K562 (cell line): ENCODE results near the gene ZGLP1. TPM values are rescaled to one million over a fixed set of nuclear protein-coding genes. Genes with fewer than 3 reads are reported as not detected.

ENCODE experiments used
- ATAC-seq: fragments of 200-7000 bp; cut with Tn5 transposase; 3 replicates; pipeline ENCODE4 v1.9.1; 2020; ENCODE audit warnings: moderate library complexity
- BruUV-seq: library from RNA; stranded (reverse); fragments of 400-500 nt; replicated peaks from 2 replicates; lab custom pipeline; 2021; lab: Mats Ljungman, UMichigan
- CTCF ChIA-PET: fragments of 300-600 bp; formaldehyde crosslinking; extraction: SDS; loops from one replicate; lab custom pipeline; 2021; ENCODE audit warnings: low intra/inter-chr PET ratio; lab: Yijun Ruan, JAX
- POLR2A ChIA-PET: fragments of 300-600, 350-650 bp; sonication (Branson Sonifier 250); formaldehyde crosslinking; extraction: SDS; loops from one replicate; lab custom pipeline; 2021; ENCODE audit warnings: antibody characterized with exemption, inconsistent platforms; lab: Yijun Ruan, JAX
- DNase-seq, 4 experiments: peaks; one replicate each; pipeline versions ENCODE4 v3.0.0 to v3.0.0-alpha.2; 2011 to 2018; ENCODE audit warnings: low spot score in 3 of 4, mixed read lengths in 3 of 4; ENCODE audit errors: extremely low read depth in 1 of 4
- FAIRE-seq: peaks from 2 replicates; lab custom pipeline; 2011; peaks lifted over from hg19 to GRCh38; lab: Jason Lieb, UNC
- H2AFZ ChIP-seq: 2 replicates; pipeline ENCODE4 v1.6.0; 2011; ENCODE audit warnings: low read depth, low read length, control low read depth, inconsistent platforms
- H3K27ac ChIP-seq: fragments of 200-600 bp; 3 replicates; pipeline ENCODE4 v1.8.0; 2011; ENCODE audit warnings: low read depth, mild to moderate bottlenecking, control low read depth, inconsistent platforms, low read length, moderate library complexity, mixed read lengths; ENCODE audit errors: extremely low read depth
- H3K27me3 ChIP-seq, 2 experiments: fragments of 300-600 bp in 1 of 2; 2 replicates in 1 of 2; 3 replicates in 1 of 2; pipeline versions ENCODE4 v1.6.0 to v1.8.0; 2011; ENCODE audit warnings: inconsistent platforms in 2 of 2, low read length in 2 of 2, mild to moderate bottlenecking in 1 of 2, mixed read lengths in 1 of 2, moderate library complexity in 1 of 2; ENCODE audit not compliant: control insufficient read depth in 2 of 2, insufficient read depth in 2 of 2
- H3K36me3 ChIP-seq: fragments of 300-600 bp; 3 replicates; pipeline ENCODE4 v1.8.0; 2011; ENCODE audit warnings: mild to moderate bottlenecking, low read length, inconsistent platforms; ENCODE audit not compliant: control insufficient read depth, insufficient read depth
- H3K4me1 ChIP-seq, 2 experiments: fragments of 200-600 bp in 1 of 2; replicated peaks in 1 of 2; 2 replicates in 1 of 2; 3 replicates in 1 of 2; pipeline versions ENCODE4 v1.5.1 to v1.8.0; 2011; ENCODE audit warnings: inconsistent platforms in 2 of 2, low read length in 2 of 2, mild to moderate bottlenecking in 1 of 2, mixed read lengths in 1 of 2, moderate library complexity in 1 of 2; ENCODE audit not compliant: control insufficient read depth in 2 of 2, insufficient read depth in 2 of 2
- H3K4me2 ChIP-seq: 2 replicates; pipeline ENCODE4 v1.6.1; 2011; ENCODE audit warnings: low read length, control low read depth, inconsistent platforms, mixed read lengths; ENCODE audit not compliant: insufficient read depth
- H3K4me3 ChIP-seq: fragments of 200-600 bp; sonication (generic), shearing (Covaris generic); 2 replicates; pipeline ENCODE4 v1.5.1; 2016; ENCODE audit warnings: control low read depth, inconsistent platforms
- H3K79me2 ChIP-seq: fragments of 200-600 bp; 3 replicates; pipeline ENCODE4 v1.8.0; 2011; ENCODE audit warnings: low read length, inconsistent platforms; ENCODE audit not compliant: control insufficient read depth, insufficient read depth
- H3K9ac ChIP-seq, 2 experiments: 2 replicates each; pipeline versions ENCODE4 v1.6.0 to v1.6.1; 2011; ENCODE audit warnings: low read depth in 2 of 2, low read length in 2 of 2, control low read depth in 1 of 2, inconsistent platforms in 1 of 2, mild to moderate bottlenecking in 1 of 2, mixed read lengths in 1 of 2; ENCODE audit not compliant: insufficient read depth in 1 of 2
- H3K9me1 ChIP-seq: one replicate; pipeline ENCODE4 v1.6.0; 2011; ENCODE audit warnings: inconsistent platforms, mild to moderate bottlenecking, low read length, moderate library complexity; ENCODE audit not compliant: control insufficient read depth, insufficient read depth
- H3K9me3 ChIP-seq: replicated peaks from 2 replicates; pipeline ENCODE4 v1.5.1; 2011; ENCODE audit warnings: low read depth, low read length, inconsistent platforms; ENCODE audit not compliant: control insufficient read depth, insufficient read depth
- H4K20me1 ChIP-seq: replicated peaks from 2 replicates; pipeline ENCODE4 v1.6.1; 2011; ENCODE audit warnings: low read length, inconsistent platforms, mixed read lengths; ENCODE audit not compliant: control insufficient read depth, insufficient read depth
- ARID1B ChIP-seq: fragments of 450-650 bp; IDR thresholded peaks from 2 replicates; pipeline ENCODE4 v1.6.1; 2016; ENCODE audit warnings: antibody characterized with exemption, mild to moderate bottlenecking, inconsistent platforms
- GATAD2B ChIP-seq: fragments of 450-650 bp; IDR thresholded peaks from 2 replicates; pipeline ENCODE4 v1.6.1; 2017; ENCODE audit warnings: mild to moderate bottlenecking, borderline replicate concordance
- IRF2 ChIP-seq: sonication (generic); formaldehyde crosslinking; IDR thresholded peaks from 2 replicates; pipeline ENCODE4 v1.8.1; 2022; ENCODE audit warnings: mild to moderate bottlenecking, missing genetic modification reagents
- KLF13 ChIP-seq: fragments of 450-650 bp; IDR thresholded peaks from 2 replicates; pipeline ENCODE4 v1.6.1; 2016; ENCODE audit warnings: missing genetic modification characterization, low read depth, mild to moderate bottlenecking, missing compliant biosample characterization, moderate library complexity, borderline replicate concordance
- MCM2 ChIP-seq: fragments of 450-650 bp; IDR thresholded peaks from 2 replicates; pipeline ENCODE4 v1.6.1; 2017; ENCODE audit warnings: low read depth, mild to moderate bottlenecking
- MED1 ChIP-seq: sonication (generic); formaldehyde crosslinking; IDR thresholded peaks from 2 replicates; pipeline ENCODE4 v1.8.1; 2023; ENCODE audit warnings: missing genetic modification reagents, borderline replicate concordance
- MTA1 ChIP-seq: fragments of 450-650 bp; IDR thresholded peaks from 2 replicates; pipeline ENCODE4 v1.6.1; 2017; ENCODE audit warnings: borderline replicate concordance
- NR2C2 ChIP-seq, 2 experiments: fragments of 200-800 bp in 1 of 2; sonication (Bioruptor generic) in 1 of 2; sonication (generic) in 1 of 2; formaldehyde crosslinking in 1 of 2; IDR thresholded peaks; 2 replicates each; pipeline versions ENCODE4 v1.6.1 to v1.8.0; 2016 to 2022; ENCODE audit warnings: mild to moderate bottlenecking in 1 of 2, missing compliant biosample characterization in 1 of 2, missing genetic modification characterization in 1 of 2, missing genetic modification reagents in 1 of 2
- POLR3G ChIP-seq: IDR thresholded peaks from 2 replicates; pipeline ENCODE4 v1.6.1; 2011; ENCODE audit not compliant: insufficient read length, insufficient replicate concordance; ENCODE audit errors: extremely low read depth
- RHOXF2B ChIP-seq: fragments of 250-450 bp; sonication (Bioruptor Pico); conservative IDR thresholded peaks from 2 replicates; pipeline ENCODE4 v1.5.1; 2021
- THRB ChIP-seq: fragments of 450-650 bp; formaldehyde crosslinking; conservative IDR thresholded peaks from 2 replicates; pipeline ENCODE4 v1.4.0; 2022; ENCODE audit warnings: mild to moderate bottlenecking, missing genetic modification characterization
- ZEB2 ChIP-seq: fragments of 450-650 bp; IDR thresholded peaks from 2 replicates; pipeline ENCODE4 v1.6.1; 2016
- ZFP91 ChIP-seq: sonication (generic); formaldehyde crosslinking; IDR thresholded peaks from 2 replicates; pipeline ENCODE4 v1.8.0; 2022; ENCODE audit warnings: mild to moderate bottlenecking, missing genetic modification reagents
- ZNF165 ChIP-seq: fragments of 250-450 bp; sonication (Bioruptor Pico); IDR thresholded peaks from 2 replicates; pipeline ENCODE4 v1.4.0; 2020; ENCODE audit warnings: borderline replicate concordance
- ZNF212 ChIP-seq: fragments of 450-650 bp; formaldehyde crosslinking; IDR thresholded peaks from 2 replicates; pipeline ENCODE4 v1.4.0; 2020; ENCODE audit warnings: mild to moderate bottlenecking
- ZNF23 ChIP-seq: fragments of 250-450 bp; sonication (Bioruptor Pico); IDR thresholded peaks from 2 replicates; pipeline ENCODE4 v1.4.0; 2020; ENCODE audit warnings: mild to moderate bottlenecking
- ZZZ3 ChIP-seq: fragments of 450-650 bp; IDR thresholded peaks from 2 replicates; pipeline ENCODE4 v1.6.1; 2016; ENCODE audit warnings: antibody characterized with exemption, mild to moderate bottlenecking, moderate library complexity
- WGBS: fragments of 100-300 bp; shearing (Covaris generic); methylation state at CpG from one replicate; pipeline ENCODE4 v1.1.6; 2016; ENCODE audit warnings: low coverage, mixed read lengths; ENCODE audit not compliant: insufficient coverage; ENCODE audit errors: missing lambda C conversion rate; 5-methylcytosine and 5-hydroxymethylcytosine counted together
- in situ Hi-C: fragments of 300-500 bp; cut with MboI; formaldehyde crosslinking; loops from 4 replicates; pipeline ENCODE4 v1.15.0; 2018; ENCODE audit warnings: inconsistent platforms, mixed read lengths
- intact Hi-C: fragments of 100-400 bp; cut with micrococcal nuclease; formaldehyde crosslinking; loops from 2 replicates; pipeline ENCODE4 v1.14.2; 2022
- polyA plus RNA-seq, 8 experiments: library from polyadenylated mRNA; depleted of rRNA in 4 of 8; stranded (reverse) in 5 of 8; unstranded in 3 of 8; fragments of >200 nt; fragmentation: Nextera tagmentation in 2 of 8; fragmentation: Illumina TruSeq in 1 of 8; extraction: Ambion mirVana in 2 of 8; extraction: Trizol in 1 of 8; gene quantifications; 2 replicates each; pipeline versions ENCODE4 v1.2.1 to v1.2.3, GENCODE V29; 2011 to 2014; ENCODE audit warnings: inconsistent platforms in 1 of 8, missing spikeins in 1 of 8
- total RNA-seq, 7 experiments: library from RNA; depleted of rRNA in 6 of 7; stranded (reverse); fragments of >200 nt in 6 of 7; fragmentation: Illumina TruSeq in 2 of 7; extraction: Trizol in 2 of 7; gene quantifications; 2 replicates each; pipeline versions ENCODE4 v1.2.1 to v1.2.3, GENCODE V29; 2011 to 2021; ENCODE audit warnings: low replicate concordance in 1 of 7
- TF ChIP-seq, protein P1 (sequence below): fragments of 250-450 bp; sonication (Bioruptor Pico); IDR thresholded peaks from 2 replicates; pipeline ENCODE4 v1.8.0; 2021; ENCODE audit warnings: moderate library complexity, mild to moderate bottlenecking, inconsistent platforms

Gene ZGLP1
- total and polyA plus RNA-seq, 9 of the 15 experiments (the other 6 are each of a cell fraction or from before 2014, with no cell fraction given), result 0.24 to 4.5 (median 2.2) TPM

GRCh38 chr19:10274589-10274988, 35.0 kb downstream of the ZGLP1 start:
- ChIA-PET POLR2A (interaction anchor here (0.7 kb wide), 1 partner anchor 17 kb away, joined by 5 read pairs; no protein-coding TSS in a partner anchor), CTCF (no interaction called here)
- Histone ChIP-seq H3K9me1 (no peaks in the 10 kb centered on the region), H3K79me2 (peaks cover 30% of the 10 kb centered on the region), H4K20me1 (no peaks in the 10 kb centered on the region), H3K9ac (peak overlapping the region in 1 of 2 experiments; percentile 50; a peak in 2 of 4 replicates), H3K36me3 (peaks cover 56% of the 10 kb centered on the region; the same call in 2 of the 3 replicates), H2AFZ (no peak overlapping the region), H3K4me2 (no peak overlapping the region), H3K27me3 (no peaks in the 10 kb centered on the region), H3K9me3 (no peaks in the 10 kb centered on the region), H3K4me3 (no peak overlapping the region), H3K4me1 (peaks cover 15 to 25% of the 10 kb centered on the region in 2 experiments; a peak in 4 of 5 replicates), H3K27ac (no peak overlapping the region)
- DNase-seq (no peak), ATAC-seq (no peak), FAIRE-seq (no peak)
- 94% methylated on average over 10 of the region's 10 CpGs for WGBS
- in situ Hi-C loops (loop anchor here (5.0 kb wide), 1 partner anchor 113 kb away; no protein-coding TSS in a partner anchor), intact Hi-C loops (no loop called here)
- no TSS peak for BruUV-seq
- TF ChIP-seq NR2C2 (CRISPR knock-in tag; IDR thresholded peaks at IDR 0.05) (no peak), NR2C2 (tag; IDR thresholded peaks at IDR 0.05) (no peak), IRF2 (CRISPR knock-in tag) (no peak), THRB (CRISPR knock-in tag) (no peak), ZZZ3 (no peak), MCM2 (no peak), MED1 (CRISPR knock-in tag) (no peak), MTA1 (no peak), ZFP91 (CRISPR knock-in tag) (no peak), ZNF212 (no peak), RHOXF2B (CRISPR knock-in tag) (no peak), ARID1B (no peak), POLR3G (no peak), ZNF165 (CRISPR knock-in tag) (no peak), ZEB2 (no peak), ZNF23 (CRISPR knock-in tag) (no peak), GATAD2B (no peak), KLF13 (tag) (no peak)
- TF ChIP-seq, protein P1, sequence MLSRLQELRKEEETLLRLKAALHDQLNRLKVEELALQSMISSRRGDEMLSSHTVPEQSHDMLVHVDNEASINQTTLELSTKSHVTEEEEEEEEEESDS (CRISPR knock-in tag), result no peak
